ENCODE results near the gene DNM3.
"Not testable (repeated sequence)": the region's sequence is repeated elsewhere in the genome, so short reads cannot be mapped to it uniquely, and the experiment has no call there.

DNM3 gene

DNA sequence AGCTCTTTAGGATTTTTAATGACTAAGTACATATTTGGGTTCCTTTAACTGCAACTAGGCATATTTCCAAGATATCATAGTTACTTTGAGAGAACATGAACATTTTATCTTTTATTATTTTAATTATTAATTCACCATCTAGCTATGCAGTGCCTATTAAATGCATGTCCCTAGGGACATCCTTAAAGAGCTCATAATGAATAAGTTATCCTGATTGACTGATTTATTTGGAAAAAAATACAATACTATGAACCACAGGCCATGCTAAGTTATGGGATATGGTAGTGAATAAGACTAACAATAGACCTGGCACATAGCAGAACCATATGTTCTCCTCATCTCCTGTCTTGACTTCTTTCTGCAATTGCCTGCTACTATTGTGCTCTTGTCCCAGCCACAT lies 562.8 kb downstream of the DNM3 start:
- no peak for DNase-seq

DNA sequence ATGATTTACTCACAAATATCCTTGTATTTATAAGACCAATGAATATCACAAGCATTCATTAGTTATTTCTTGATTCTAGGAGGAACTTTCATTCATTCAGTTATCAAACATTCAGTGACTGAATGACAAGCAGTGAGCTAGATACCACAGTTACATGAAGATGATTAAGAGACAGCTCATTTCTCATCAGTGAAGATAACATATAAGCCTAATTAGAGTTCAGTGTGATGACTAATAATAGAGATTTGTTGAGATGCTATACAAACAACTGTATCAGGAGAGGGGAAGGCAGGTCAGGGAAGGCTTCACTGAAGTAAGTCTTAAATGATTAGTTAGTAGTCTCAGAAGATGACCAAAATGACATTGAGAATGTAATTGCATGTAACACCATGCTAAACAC lies 564.6 kb downstream of the DNM3 start:
- no peak for DNase-seq

DNA sequence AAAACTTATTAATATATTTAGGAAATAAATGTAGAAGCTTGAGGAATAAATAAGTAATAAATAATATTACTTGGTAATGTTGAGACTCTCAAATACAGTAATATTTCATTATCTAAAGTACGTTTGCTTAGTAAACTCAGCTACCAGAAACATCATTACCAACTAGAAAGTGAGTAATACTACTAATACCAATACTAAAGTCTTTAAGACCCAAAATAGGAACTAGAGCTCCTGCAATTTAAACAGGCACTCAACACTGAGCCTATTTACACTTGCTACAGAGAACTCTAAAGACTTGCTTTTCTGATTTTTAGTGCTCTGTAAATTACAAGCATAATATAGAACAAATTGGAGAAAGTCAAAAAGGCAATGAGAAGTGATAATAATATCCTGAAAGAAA lies 565.7 kb downstream of the DNM3 start:
- no peak for DNase-seq

DNA sequence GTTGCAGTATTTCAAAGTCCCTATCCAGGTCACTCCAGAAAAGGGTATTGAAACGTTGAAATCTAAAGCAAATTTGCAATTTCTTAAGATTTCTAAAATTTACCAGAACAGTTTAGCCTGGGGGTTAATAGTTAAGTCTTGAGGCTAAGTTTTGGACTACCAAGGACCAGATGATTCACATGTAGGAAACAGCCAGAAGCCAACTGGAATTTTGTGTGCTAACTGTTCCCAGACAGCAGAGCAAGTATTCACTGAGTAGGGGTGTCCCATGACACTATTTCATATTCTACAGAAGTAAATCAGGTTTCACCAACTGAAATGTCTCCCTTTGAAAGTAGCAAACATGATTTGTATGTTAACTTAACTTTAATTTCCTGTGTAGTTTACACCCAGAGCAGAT lies 567.7 kb downstream of the DNM3 start:
- no peak for DNase-seq

DNA sequence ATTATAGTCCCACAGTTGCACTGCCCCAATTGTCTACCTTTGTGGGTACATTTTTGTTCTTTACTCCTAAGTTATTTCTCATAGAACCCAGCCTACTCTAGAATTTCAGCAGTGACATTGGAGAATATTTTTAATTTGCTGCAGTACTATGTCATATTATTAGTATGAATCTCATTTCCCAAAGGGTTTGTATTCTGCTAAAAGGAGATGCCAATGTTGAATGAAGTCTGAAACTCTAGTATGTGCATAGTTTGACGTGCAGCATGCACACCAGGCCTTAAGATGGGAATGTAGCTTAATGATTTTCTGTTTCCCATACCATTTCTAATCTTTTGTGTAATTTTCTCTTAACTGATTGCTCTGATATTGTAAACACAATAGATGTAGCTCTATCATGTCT lies 568.7 kb downstream of the DNM3 start:
- no peak for DNase-seq

DNA sequence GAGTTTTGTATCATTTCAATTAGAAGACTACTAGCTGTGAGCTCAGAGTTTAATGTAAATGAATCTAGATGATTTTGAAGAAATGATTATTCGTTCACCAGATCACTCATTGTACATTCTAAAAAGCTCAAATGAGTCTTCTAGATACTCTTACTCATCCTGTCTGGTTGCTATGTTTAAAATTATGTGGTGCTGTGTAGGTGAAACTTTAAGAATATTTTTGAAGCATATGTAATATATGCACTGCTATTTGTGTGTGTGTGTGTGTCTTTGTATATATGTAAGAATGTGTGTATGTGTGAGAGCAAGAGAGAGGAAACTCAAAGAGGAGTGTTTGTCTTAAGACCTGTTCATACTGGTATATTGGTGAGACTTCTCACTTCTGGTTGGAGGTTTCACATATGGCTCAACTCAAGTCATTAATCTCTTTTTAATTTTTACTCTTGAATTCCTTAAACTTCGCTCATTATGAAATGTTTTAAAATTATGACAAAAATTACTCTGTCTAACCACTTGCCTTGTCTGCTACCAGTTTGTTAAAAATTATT lies 570.6 kb downstream of the DNM3 start:
- DNase-seq: no peak

DNA sequence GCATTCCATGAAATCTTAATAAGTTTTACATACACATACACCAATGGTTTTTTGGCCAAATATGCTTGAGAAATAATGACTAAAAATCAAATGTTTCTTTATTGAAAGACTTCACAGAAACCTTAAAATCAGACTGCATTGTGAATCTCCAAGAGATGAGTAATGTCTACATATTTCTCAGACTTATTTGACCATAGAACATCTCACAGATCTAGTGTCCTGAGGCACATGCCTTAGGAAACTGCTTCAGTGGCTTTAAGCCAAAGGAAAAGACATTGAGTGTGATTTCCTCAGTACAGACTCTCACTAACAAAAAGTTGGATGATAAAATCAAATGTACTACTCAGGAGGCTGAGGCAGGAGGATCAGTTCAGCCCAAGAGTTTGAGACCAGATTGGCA lies 573.0 kb downstream of the DNM3 start:
- DNase-seq: no peak

DNA sequence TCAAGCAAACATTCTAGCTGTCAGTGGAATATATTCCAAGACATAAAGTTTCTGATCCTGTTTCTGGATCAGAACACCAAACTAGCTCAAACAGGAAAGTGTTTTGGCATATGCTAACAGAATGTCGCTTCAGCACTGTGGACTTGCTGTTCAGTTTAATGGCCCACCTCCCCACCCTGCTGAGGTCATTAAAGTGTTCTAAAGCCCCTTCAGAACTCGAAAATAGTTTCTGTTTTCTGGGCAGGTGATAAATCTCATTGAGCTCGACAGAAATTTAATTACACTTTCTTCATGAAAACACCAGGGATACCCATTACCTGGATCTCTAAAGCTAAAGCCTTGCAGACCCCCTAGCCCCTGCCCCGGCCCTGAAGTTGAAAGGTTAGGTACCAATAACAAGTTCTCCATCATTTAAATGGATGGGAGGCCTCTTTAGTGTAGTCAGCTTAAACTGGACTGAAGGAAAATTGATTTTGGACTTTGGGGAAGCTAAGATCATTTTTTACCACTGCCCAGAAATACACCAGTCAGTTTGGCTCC lies 575.3 kb downstream of the DNM3 start:
- no peak for DNase-seq

DNA sequence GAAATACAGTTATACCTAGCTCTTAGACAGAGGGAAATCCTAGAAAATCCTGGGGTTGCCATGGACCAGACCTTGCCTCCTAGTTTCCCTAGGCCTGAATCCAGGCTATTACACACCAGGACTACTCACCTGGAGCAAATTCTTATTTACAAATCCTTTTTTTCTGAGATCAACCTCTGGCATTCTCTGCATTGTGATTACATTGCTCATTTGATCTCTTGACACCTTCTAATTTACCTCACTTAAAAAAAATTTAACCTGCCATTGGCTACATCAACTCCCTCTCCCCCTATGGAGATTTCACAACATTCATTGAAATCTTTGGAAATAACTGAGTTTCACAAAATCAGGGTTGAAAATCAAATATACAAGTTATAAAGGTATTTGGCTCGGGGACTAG lies 576.3 kb downstream of the DNM3 start:
- DNase-seq: no peak

DNA sequence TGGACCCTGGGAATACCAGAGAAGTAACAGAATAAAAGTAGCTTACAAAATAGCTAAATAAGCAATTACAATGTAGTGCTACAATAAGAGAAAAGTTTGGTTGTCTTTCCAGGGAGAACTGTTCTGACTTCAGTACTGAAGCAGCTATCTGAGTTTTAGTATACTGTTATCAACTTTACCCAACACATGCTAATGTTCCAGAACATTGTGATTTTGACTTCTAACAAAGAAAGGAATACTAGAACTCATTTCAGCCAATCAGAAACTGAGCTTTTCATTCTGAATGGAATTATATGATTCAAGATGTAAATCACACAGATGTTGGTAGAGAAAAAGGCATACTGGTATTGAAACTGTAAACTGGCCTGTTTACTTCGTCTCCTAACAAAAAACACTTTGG lies 579.1 kb downstream of the DNM3 start, which contains the start of gene C1orf105:
C1orf105 (plus strand) TSS at position 301 of the 400 bp plus-strand sequence. CDS start 201 bp downstream, outside the sequence.
- no peak for DNase-seq

DNA sequence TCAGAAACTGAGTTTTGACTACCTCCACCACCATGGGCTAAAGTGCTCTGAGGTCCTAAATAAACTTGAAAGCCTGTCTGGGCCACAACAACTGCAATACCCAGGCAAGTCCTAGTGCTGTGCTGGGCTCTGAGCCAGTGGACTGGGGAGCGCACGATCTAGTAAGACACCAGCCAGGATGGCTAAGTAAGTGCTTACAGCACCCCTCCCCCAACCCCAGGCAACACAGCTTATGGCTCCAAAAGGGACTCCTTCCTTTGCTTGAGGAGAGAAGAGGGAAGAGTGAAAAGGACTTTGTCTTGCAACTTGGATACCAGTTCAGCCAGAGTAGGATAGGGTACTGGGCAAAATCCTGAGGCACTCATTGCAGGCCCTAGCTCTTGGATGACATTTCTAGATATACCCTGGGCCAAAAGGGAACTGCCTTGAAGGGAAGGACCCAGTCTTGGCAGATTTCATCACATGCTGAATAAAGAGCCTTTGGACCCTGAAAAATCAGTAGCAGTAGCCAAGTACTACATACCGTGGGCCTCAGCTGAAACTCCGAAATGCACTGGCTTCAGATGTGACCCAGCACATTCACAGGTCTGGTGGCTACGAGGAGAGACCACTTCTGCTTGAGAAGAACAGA lies 580.8 kb downstream of the DNM3 start:
- DNase-seq: no peak

DNA sequence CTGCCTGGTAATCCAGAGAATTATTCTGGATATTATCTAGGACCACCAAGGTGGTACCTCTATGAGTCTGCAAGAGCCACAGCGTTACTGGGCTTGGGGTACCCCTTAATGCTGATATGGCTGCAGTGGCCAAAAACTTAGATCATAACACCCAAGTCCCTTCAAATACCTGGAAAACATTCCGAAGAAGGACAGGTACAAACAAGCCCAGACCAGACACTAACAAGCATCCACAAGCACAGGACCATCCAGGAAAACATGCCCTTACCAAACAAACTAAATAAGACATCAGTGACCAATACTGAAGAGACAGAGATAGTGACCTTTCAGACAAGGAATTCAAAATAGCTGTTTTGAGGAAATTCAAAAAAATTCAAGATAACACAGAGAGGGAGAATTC lies 582.0 kb downstream of the DNM3 start:
- no peak for DNase-seq

DNA sequence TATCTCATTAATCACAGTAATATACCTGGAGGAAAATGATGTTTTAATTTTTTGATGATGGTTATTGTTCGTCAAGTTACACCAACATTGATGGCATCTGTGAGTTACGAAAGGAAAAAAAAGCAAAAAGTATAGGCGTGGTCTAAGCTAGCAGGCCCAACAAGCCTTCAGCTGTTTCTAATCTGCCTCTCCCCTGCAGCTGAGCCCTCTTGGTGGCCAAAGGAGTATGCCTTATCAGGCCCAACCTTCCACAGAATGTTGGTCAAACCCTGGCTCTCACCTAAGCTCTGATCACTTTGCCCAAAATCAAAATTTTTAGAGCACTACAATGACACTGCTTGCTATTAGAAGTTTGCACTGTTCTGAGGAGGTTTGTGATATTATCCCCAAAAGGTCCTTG lies 584.0 kb downstream of the DNM3 start:
- no peak for DNase-seq

DNA sequence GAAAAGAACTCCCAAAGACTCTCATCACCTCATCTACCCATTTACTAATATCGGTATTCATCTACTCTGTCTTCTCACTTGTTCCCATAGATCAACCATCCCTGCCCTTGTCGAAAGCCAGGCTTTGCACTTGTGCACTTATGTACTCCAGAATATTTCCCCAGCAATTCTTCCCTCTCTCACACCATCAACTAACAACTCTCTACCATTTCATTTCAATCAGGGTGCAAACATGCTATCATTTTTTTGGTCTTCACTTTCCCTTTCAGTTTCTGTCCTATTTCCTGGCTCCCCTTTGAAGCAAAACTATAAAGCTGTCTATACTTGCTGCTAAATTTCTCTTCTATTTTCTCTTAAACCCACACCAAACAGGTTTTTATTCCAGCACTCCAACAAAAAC lies 585.9 kb downstream of the DNM3 start:
- no peak for DNase-seq

DNA sequence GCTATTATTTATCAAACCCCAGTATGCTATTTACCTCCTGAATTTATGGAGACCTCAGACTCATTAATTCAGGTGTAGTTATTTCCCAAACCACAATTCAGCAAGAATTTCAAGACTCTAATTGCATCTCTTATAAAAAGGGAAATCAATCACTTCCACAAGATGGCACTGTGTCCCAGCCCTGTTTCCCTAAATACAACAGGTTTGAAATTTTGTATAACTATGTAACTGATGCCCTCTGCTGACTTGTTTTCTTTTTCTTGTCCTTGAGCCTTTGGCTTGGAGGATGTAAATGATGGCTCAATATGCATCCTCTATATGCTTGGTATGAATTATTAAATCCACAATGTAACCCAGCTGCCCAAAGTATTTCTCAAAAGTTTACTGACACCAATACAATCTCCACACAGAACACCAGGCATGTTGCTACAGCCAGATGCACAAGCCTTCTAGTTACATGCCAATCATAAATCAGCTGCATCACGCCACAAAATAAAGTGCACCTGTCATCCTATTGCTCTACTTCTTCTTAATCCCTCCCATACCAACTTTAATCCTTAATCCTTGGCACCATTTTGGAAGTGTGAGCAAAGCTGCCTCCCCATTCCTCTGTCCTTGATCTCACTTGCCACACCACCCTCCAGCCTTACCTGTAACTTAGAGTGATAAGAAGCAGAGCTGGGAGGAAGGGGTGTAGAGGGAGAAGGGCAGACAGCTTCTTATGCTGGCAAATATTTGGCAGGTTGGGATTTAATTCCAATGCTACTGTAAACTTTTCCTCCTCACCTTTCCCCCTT lies 588.2 kb downstream of the DNM3 start:
- DNase-seq: peak; percentile 55 to 62

DNA sequence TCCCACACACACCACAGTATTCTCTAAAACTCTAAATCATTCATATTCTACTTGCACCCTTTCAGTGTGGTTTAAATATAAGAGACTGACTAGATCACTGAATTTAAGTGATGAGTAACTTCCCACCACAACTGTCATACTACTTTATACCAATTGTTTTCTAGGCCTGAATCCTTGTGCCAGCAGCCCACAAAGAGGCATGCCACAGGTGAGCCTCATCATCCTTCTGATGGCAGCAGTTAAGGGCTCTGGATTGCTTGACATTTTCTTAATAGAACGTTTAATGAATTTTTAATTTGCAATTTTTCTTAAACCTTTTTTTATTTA lies 588.8 kb downstream of the DNM3 start:
- no peak for DNase-seq

DNA sequence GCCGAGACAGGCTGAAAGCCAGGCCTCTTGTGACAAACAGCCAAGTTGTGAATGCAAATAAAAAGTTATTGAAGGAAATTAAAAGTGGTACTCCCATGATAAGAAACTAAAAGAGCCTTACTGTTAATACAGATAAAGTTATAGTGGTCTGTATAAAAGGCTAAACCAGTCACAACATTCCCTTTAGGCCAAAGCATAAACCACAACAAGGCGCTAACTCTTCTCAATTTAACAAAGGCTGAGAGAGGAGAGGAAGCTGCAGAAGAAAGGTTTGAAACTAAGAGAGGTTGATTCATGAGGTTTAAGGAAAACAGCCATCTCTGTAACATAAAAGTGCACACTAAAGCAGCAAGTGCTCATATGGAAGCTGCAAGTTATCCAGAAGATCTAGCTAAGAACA lies 589.9 kb downstream of the DNM3 start:
- DNase-seq: no peak

DNA sequence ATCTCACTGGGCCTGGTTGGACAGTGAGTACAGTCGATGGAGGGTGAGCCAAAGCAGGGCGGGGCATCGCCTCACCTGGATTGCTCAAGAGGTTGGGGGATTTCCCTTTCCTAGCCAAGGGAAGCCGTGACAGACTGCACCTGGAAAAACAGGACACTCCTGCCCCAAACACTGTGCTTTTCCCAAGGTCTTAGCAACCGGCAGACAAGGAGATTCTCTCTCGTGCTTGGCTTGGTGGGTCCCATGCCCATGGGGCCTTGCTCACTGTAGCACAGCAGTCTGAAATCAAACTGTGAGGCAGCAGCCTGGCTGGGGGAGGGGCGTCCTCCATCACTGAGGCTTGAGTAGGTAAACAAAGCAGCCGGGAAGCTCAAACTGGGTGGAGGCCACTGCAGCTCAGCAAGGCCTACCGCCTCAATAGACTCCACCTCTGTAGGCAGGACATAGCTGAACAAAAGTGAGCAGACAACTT lies 590.5 kb downstream of the DNM3 start:
- no peak for DNase-seq

DNA sequence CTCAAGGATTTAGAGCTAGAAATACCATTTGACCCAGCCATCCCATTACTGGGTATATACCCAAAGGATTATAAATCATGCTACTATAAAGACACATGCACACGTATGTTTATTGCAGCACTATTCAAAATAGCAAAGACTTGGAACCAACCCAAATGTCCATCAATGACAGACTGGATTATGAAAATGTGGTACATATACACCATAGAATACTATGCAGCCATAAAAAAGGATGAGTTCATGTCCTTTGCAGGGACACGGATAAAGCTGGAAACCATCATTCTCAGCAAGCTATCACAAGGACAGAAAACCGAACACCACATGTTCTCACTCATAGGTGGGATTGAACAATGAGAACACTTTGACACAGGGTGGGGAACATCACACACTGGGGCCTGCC lies 595.9 kb downstream of the DNM3 start:
- not testable (repeated sequence) for DNase-seq

DNA sequence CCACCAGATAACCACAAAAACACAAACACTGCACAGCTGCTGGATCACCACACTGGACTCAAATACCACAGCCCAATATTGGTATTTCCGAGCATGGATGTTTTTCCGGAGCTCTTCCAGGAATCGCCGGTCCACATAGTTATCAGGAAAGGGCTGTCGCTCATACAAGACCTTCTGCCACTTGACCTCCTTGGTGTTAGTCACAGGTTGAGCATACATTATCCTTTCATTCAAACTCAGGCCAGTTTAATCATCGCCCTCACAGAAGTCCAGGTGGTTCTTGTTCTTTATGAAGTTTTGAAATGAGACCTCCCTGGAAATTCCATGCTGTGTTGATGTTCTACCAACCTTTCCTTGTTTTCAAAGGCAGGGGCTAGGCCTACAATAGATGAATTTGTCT lies 601.1 kb downstream of the DNM3 start:
- DNase-seq: no peak

DNA sequence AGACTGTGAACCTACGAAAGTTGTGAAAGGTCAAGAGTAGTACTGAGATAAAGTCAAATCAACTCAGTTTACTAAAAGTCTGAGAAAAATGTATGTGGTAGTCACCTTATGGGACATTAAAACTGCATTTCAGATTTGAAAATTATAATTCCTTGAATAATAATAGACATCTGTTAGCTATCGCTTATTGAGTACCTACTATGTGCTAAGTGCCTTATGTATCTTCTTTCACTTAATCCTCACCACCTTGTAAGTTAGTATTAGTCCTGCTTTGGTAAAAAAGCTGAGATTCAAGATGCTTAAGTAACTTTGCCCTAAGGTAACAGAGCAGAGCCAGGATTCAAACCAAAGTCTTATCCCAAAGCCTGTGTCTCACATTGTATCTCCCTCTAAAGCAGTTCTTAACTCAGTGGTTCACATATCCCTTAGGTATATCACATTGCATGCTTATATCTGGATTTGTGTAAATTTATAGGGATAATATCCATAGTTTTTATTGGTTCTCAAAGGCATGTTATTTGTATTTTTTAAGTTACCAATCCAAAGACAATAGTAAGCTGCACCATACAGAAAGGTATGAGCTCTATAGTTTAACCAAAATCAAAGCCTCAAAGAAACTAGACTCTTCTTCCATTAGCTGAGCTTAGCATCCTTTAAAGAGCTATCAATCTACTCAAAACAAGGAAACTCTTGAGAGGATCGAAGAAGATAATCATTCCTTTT lies 601.7 kb downstream of the DNM3 start:
- no peak for DNase-seq

DNA sequence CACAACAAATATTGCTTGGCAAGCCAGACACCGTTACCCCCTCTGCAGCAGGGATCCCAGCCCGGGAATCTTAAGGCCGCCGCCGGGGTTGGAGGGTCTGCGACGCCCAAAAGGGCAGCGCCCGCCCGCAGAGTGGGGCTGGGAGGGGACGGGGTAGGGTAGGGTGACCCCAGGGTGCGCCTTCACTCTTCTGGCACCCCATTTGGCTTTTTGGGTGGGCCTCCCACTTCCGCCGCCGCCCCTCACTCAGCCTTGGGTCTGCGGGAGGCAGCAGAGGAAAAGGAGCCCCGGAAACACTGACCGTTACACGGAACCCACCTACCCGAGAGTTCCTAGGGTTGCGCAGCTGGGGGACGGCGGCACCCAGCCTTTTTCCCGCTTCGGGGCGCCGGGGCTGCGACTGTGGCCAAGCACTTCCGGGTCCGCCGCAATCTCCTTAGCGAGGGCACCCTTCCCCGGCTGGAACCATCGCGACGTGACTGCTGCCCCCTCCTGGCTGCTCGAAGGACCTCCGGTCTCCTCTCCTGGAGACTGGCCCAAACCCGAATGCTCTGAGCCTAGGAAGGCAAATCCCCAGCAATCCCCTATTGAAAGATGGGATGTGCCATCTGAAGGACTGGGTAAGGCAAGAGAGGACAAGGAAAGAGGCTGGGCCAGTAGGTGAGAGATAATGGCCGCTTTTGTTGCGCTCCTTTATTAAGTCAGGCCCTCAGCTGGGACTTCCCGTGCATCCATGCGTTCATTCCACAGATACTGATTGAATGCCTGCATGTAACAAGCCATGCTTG lies 602.6 kb downstream of the DNM3 start, which contains the start of gene PIGC:
PIGC (minus strand) TSS at position 404 of the 788 bp plus-strand sequence. CDS start 1,447 bp downstream, outside the sequence.
- DNase-seq: peak; percentile 90 to 91
